Measurements from ENCODE around the gene CDNF.

Gene CDNF

GRCh38 chr10:14784459-14785055 is 53.3 kb downstream of the CDNF start:
- no peak for DNase-seq

GRCh38 chr10:14782691-14783363 is 55.0 kb downstream of the CDNF start:
- DNase-seq: no peak

- no peak for DNase-seq
These were observed 56.1 kb downstream of the CDNF start for GRCh38 chr10:14781763-14782162.

GRCh38 chr10:14779001-14779651 is 58.7 kb downstream of the CDNF start:
- no peak for DNase-seq

- no peak for DNase-seq
These were observed 61.3 kb downstream of the CDNF start for GRCh38 chr10:14776546-14776945.

- no peak for DNase-seq
These were observed 62.2 kb downstream of the CDNF start for GRCh38 chr10:14775656-14776055.

GRCh38 chr10:14774797-14775196 is 63.0 kb downstream of the CDNF start, which contains the start of gene FAM107B:
TSS of gene FAM107B (minus strand) at chr10:14774897. CDS start at chr10:14774663, 234 bp downstream.
- no peak for DNase-seq

GRCh38 chr10:14774214-14774580 is 63.6 kb downstream of the CDNF start:
- DNase-seq: no peak

- no peak for DNase-seq
These were observed 64.2 kb downstream of the CDNF start for GRCh38 chr10:14773551-14774213.

GRCh38 chr10:14772399-14772798 is 65.4 kb downstream of the CDNF start:
- no peak for DNase-seq

GRCh38 chr10:14770927-14771326 is 66.9 kb downstream of the CDNF start:
- no peak for DNase-seq

Data from cerebellar nuclear complex (tissue), 1 donor.